A673 (cell line): ENCODE measurements around the gene TUBB. TPM values are rescaled to one million over a fixed set of nuclear protein-coding genes. Genes with fewer than 3 reads are reported as not detected.

Experiments
- BruUV-seq: library from RNA; stranded (reverse); fragments of 400-500 nt; replicated peaks from 2 replicates; lab custom pipeline; 2021; lab: Mats Ljungman, UMichigan
- CTCF ChIA-PET: fragments of 300-600 bp; sonication (Branson Sonifier 250); formaldehyde crosslinking; loops from one replicate; lab custom pipeline; 2022; ENCODE audit warnings: antibody characterized with exemption; lab: Charles Lee
- POLR2A ChIA-PET: fragments of 300-600 bp; sonication (Branson Sonifier 250); formaldehyde crosslinking; loops from one replicate; lab custom pipeline; 2022; ENCODE audit warnings: antibody characterized with exemption; ENCODE audit not compliant: low non-redundant PET; lab: Charles Lee
- DNase-seq: peaks from one replicate; pipeline ENCODE4 v3.0.0-alpha.2; 2015; ENCODE audit warnings: low spot score
- H3K27ac ChIP-seq: fragments of 200-600 bp; sonication (generic); 2 replicates; pipeline ENCODE4 v1.5.1; 2016; ENCODE audit warnings: mixed run types, low read depth, mild to moderate bottlenecking, mixed read lengths, antibody characterized with exemption, low read length; ENCODE audit not compliant: poor library complexity, severe bottlenecking
- H3K27me3 ChIP-seq: fragments of 200-600 bp; sonication (generic); replicated peaks from 2 replicates; pipeline ENCODE4 v1.6.1; 2017; ENCODE audit warnings: mixed run types, low read depth, mild to moderate bottlenecking, mixed read lengths, antibody characterized with exemption, low read length; ENCODE audit not compliant: insufficient read depth, poor library complexity
- H3K36me3 ChIP-seq: fragments of 200-600 bp; sonication (generic); 2 replicates; pipeline ENCODE4 v1.6.1; 2016; ENCODE audit warnings: mixed run types, mild to moderate bottlenecking, mixed read lengths, antibody characterized with exemption, low read length; ENCODE audit not compliant: insufficient read depth, poor library complexity, severe bottlenecking
- H3K4me1 ChIP-seq: fragments of 200-600 bp; sonication (generic); 2 replicates; pipeline ENCODE4 v1.6.1; 2017; ENCODE audit warnings: mixed run types, mild to moderate bottlenecking, mixed read lengths, antibody characterized with exemption, low read length; ENCODE audit not compliant: insufficient read depth, poor library complexity, severe bottlenecking
- H3K4me3 ChIP-seq: fragments of 200-600 bp; sonication (generic); 2 replicates; pipeline ENCODE4 v1.5.1; 2016; ENCODE audit warnings: low read depth, mixed run types, mild to moderate bottlenecking, mixed read lengths, low read length; ENCODE audit not compliant: poor library complexity, severe bottlenecking
- H3K9me3 ChIP-seq: fragments of 200-600 bp; sonication (generic); 2 replicates; pipeline ENCODE4 v1.6.1; 2016; ENCODE audit warnings: mixed run types, low read depth, mild to moderate bottlenecking, mixed read lengths, antibody characterized with exemption, low read length; ENCODE audit not compliant: poor library complexity, severe bottlenecking
- CTCF ChIP-seq: fragments of 300-800, 200-600 bp; sonication (generic); conservative IDR thresholded peaks from 2 replicates; pipeline ENCODE4 v1.5.1; 2017; ENCODE audit warnings: low read depth, mild to moderate bottlenecking, antibody characterized with exemption, low read length, moderate library complexity, mixed read lengths
- EZH2 ChIP-seq: fragments of 200-600 bp; sonication (generic); IDR thresholded peaks from 2 replicates; pipeline ENCODE4 v1.6.1; 2017; ENCODE audit warnings: borderline replicate concordance, low read depth, mild to moderate bottlenecking, mixed read lengths, antibody characterized with exemption, low read length; ENCODE audit not compliant: poor library complexity, severe bottlenecking
- intact Hi-C: fragments of 100-400 bp; cut with micrococcal nuclease; formaldehyde crosslinking; loops from one replicate; pipeline ENCODE4 v1.10.0; 2022; ENCODE audit not compliant: unreplicated experiment
- total RNA-seq: library from RNA; stranded (reverse); gene quantifications from 2 replicates; pipeline ENCODE4 v1.2.3, GENCODE V29; 2021

TUBB gene
- total RNA-seq, 1 experiment from 2014 or later = 1,936 TPM

- ChIA-PET POLR2A (no interaction called here), CTCF (no interaction called here)
- no TSS peak for BruUV-seq
- TF ChIP-seq EZH2 (no peak), CTCF (no peak)
- Histone ChIP-seq H3K36me3 (peaks cover 45% of the 10 kb centered on the region), H3K9me3 (no peaks in the 10 kb centered on the region), H3K4me1 (peaks cover 5% of the 10 kb centered on the region), H3K27me3 (no peaks in the 10 kb centered on the region), H3K27ac (no peak overlapping the region), H3K4me3 (no peak overlapping the region)
- no peak for DNase-seq
- intact Hi-C loops = no loop called here
Observed at GRCh38 chr6:30703011-30703410, 17.1 kb upstream of the TUBB start.

GRCh38 chr6:30703821-30704220, 16.3 kb upstream of the TUBB start:
- Histone ChIP-seq H3K4me1 (peaks cover 5% of the 10 kb centered on the region), H3K27me3 (no peaks in the 10 kb centered on the region), H3K4me3 (no peak overlapping the region), H3K36me3 (peaks cover 46% of the 10 kb centered on the region), H3K9me3 (no peaks in the 10 kb centered on the region), H3K27ac (no peak overlapping the region)
- intact Hi-C loops = no loop called here
- no peak for DNase-seq
- BruUV-seq = no TSS peak
- ChIA-PET CTCF (no interaction called here), POLR2A (interaction anchor here (0.6 kb wide), 1 partner anchor 106 kb away, joined by 28 read pairs; no protein-coding TSS in a partner anchor)
- TF ChIP-seq CTCF = no peak
- TF ChIP-seq EZH2 = no peak

DNA sequence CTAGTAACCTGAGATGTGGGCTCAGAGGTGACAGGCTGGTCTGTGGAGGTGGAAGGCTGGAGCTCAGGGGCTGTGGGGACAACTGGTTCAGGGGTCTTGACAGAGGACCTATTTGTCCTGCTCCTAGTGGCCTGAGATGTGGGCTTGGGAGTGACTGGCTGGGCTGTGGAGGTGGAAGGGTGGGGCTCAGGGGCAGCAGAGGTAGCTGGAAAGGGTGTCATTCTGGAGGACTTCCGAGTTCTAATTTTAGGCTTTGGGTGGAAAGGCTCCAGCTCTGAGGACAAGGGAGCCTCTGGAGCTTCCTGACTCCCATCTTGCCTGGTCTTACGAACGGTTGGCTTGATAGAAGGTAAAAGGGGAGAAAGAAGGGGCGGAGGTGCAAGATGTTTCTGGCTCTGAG, 14.5 kb upstream of the TUBB start:
- Histone ChIP-seq H3K27me3 (no peaks in the 10 kb centered on the region), H3K36me3 (peaks cover 47% of the 10 kb centered on the region), H3K27ac (no peak overlapping the region), H3K4me1 (peaks cover 5% of the 10 kb centered on the region), H3K4me3 (no peak overlapping the region), H3K9me3 (no peaks in the 10 kb centered on the region)
- DNase-seq = no peak
- POLR2A ChIA-PET = no interaction called here
- intact Hi-C loops = no loop called here
- CTCF ChIA-PET = no interaction called here
- TF ChIP-seq CTCF (no peak), EZH2 (no peak)
- BruUV-seq = no TSS peak
